CD8-positive, alpha-beta memory T cell (primary cell): ENCODE measurements around the gene DPY30. TPM values are rescaled to one million over a fixed set of nuclear protein-coding genes. Genes with fewer than 3 reads are reported as not detected.

Source experiments
- CTCF ChIA-PET: fragments of 350-600 bp; sonication (Branson Sonifier 250); formaldehyde crosslinking; loops from one replicate; lab custom pipeline; 2021; ENCODE audit warnings: antibody characterized with exemption; lab: Charles Lee
- POLR2A ChIA-PET: fragments of 350-600 bp; sonication (Branson Sonifier 250); formaldehyde crosslinking; loops from one replicate; lab custom pipeline; 2021; ENCODE audit warnings: antibody characterized with exemption; lab: Charles Lee
- DNase-seq, 5 donors: peaks; one replicate each; pipeline versions ENCODE4 v3.0.0 to v3.0.0-alpha.2; 2020 to 2022; ENCODE audit warnings: mixed read lengths in 1 of 5
- H3K27ac ChIP-seq: one replicate; pipeline ENCODE4 v1.7.0; 2013; ENCODE audit warnings: low read depth, mild to moderate bottlenecking, low read length, moderate library complexity
- H3K27me3 ChIP-seq: 2 replicates; pipeline ENCODE4 v1.7.0; 2013; ENCODE audit warnings: low read length, mild to moderate bottlenecking; ENCODE audit not compliant: insufficient read depth, poor library complexity, severe bottlenecking
- H3K36me3 ChIP-seq: 2 replicates; pipeline ENCODE4 v1.7.0; 2013; ENCODE audit warnings: mild to moderate bottlenecking, low read length, moderate library complexity; ENCODE audit not compliant: insufficient read depth
- H3K4me1 ChIP-seq: 2 replicates; pipeline ENCODE4 v1.7.0; 2013; ENCODE audit warnings: mild to moderate bottlenecking, low read length, moderate library complexity; ENCODE audit not compliant: insufficient read depth
- H3K4me3 ChIP-seq: 2 replicates; pipeline ENCODE4 v1.7.0; 2013; ENCODE audit warnings: mild to moderate bottlenecking, low read length
- H3K9me3 ChIP-seq: 2 replicates; pipeline ENCODE4 v1.7.0; 2013; ENCODE audit warnings: mild to moderate bottlenecking, low read length
- H3K27ac Mint-ChIP-seq, 8 donors: one replicate each; pipeline ENCODE4 v1.8.0; 2020 to 2021; ENCODE audit warnings: mixed read lengths in 8 of 8, mild to moderate bottlenecking in 6 of 8, inconsistent platforms in 3 of 8, moderate library complexity in 3 of 8
- H3K27me3 Mint-ChIP-seq, 2 donors: one replicate each; pipeline ENCODE4 v1.8.0; 2020 to 2021; ENCODE audit warnings: mixed read lengths in 2 of 2, mild to moderate bottlenecking in 1 of 2, moderate library complexity in 1 of 2
- H3K36me3 Mint-ChIP-seq, 3 donors: one replicate each; pipeline ENCODE4 v1.8.0; 2020 to 2021; ENCODE audit warnings: mixed read lengths in 3 of 3, inconsistent platforms in 1 of 3, mild to moderate bottlenecking in 1 of 3
- H3K4me1 Mint-ChIP-seq, 3 donors: one replicate each; pipeline ENCODE4 v1.8.0; 2020 to 2021; ENCODE audit warnings: mixed read lengths in 3 of 3, inconsistent platforms in 1 of 3, mild to moderate bottlenecking in 1 of 3
- H3K4me3 Mint-ChIP-seq, 7 donors: one replicate each; pipeline ENCODE4 v1.8.0; 2020 to 2021; ENCODE audit warnings: mixed read lengths in 7 of 7, mild to moderate bottlenecking in 6 of 7, moderate library complexity in 4 of 7, inconsistent platforms in 2 of 7
- H3K9me3 Mint-ChIP-seq, 5 donors: one replicate each; pipeline ENCODE4 v1.8.0; 2020 to 2022; ENCODE audit warnings: mixed read lengths in 5 of 5, mild to moderate bottlenecking in 3 of 5, moderate library complexity in 2 of 5, inconsistent platforms in 1 of 5
- polyA plus RNA-seq: library from polyadenylated mRNA; unstranded; fragments of 300-500 nt; fragmentation: Illumina TruSeq; gene quantifications from one replicate; pipeline ENCODE4 v1.2.3, GENCODE V29; 2021
- total RNA-seq, 2 experiments: library from RNA; stranded (reverse); gene quantifications; one replicate each; pipeline ENCODE4 v1.2.3, GENCODE V29; 2021

The DPY30 gene
- total and polyA plus RNA-seq, 3 experiments from 2014 or later: 78.2 to 155 (median 82.7) TPM

- Histone ChIP-seq H3K4me3 (no peak overlapping the region), H3K27me3 (no peaks in the 10 kb centered on the region), H3K36me3 (no peaks in the 10 kb centered on the region), H3K9me3 (no peaks in the 10 kb centered on the region), H3K4me1 (peaks cover 33% of the 10 kb centered on the region), H3K27ac (no peak overlapping the region)
- Mint-ChIP-seq H3K36me3 (peaks cover 0 to 7% (median 3%) of the 10 kb centered on the region in 3 donors), H3K27me3 (no peaks in the 10 kb centered on the region), H3K4me1 (peaks cover 43 to 69% (median 62%) of the 10 kb centered on the region in 3 donors), H3K9me3 (no peaks in the 10 kb centered on the region), H3K27ac (peak overlapping the region in 4 of 8 donors; percentile 4 to 46 (median 24)), H3K4me3 (peak overlapping the region in 1 of 7 donors; percentile 18)
- POLR2A ChIA-PET: no interaction called here
- no peak for DNase-seq
- CTCF ChIA-PET: no interaction called here
Observed at GRCh38 chr2:31998731-31999383, 40.7 kb downstream of the DPY30 start.

- ChIA-PET POLR2A (no interaction called here), CTCF (interaction anchor here (1.4 kb wide), 1 partner anchor 12 kb away, joined by 3 read pairs; no protein-coding TSS in a partner anchor)
- no peak for DNase-seq
- H3K9me3 Mint-ChIP-seq: no peaks in the 10 kb centered on the region
- H3K27ac Mint-ChIP-seq: peak overlapping the region in 7 of 8 donors; percentile 5 to 53 (median 14)
- no peaks in the 10 kb centered on the region for H3K27me3 Mint-ChIP-seq
- peaks cover 39% of the 10 kb centered on the region for H3K4me1 ChIP-seq
- H3K27me3 ChIP-seq: no peaks in the 10 kb centered on the region
- H3K4me3 ChIP-seq: no peak overlapping the region
- no peak overlapping the region for H3K27ac ChIP-seq
- H3K4me3 Mint-ChIP-seq: peak overlapping the region in 2 of 7 donors; percentile 1 to 18
- no peaks in the 10 kb centered on the region for H3K9me3 ChIP-seq
- H3K36me3 Mint-ChIP-seq: peaks cover 0 to 9% (median 3%) of the 10 kb centered on the region in 3 donors
- peaks cover 45 to 69% (median 61%) of the 10 kb centered on the region in 3 donors for H3K4me1 Mint-ChIP-seq
- no peaks in the 10 kb centered on the region for H3K36me3 ChIP-seq
Observed at GRCh38 chr2:31997653-31998052, 42.0 kb downstream of the DPY30 start.

- H3K4me1 ChIP-seq: peaks cover 39% of the 10 kb centered on the region
- peaks cover 0 to 10% (median 3%) of the 10 kb centered on the region in 3 donors for H3K36me3 Mint-ChIP-seq
- H3K9me3 ChIP-seq: no peaks in the 10 kb centered on the region
- no peaks in the 10 kb centered on the region for H3K9me3 Mint-ChIP-seq
- H3K4me3 Mint-ChIP-seq: no peak overlapping the region
- no peaks in the 10 kb centered on the region for H3K27me3 Mint-ChIP-seq
- ChIA-PET CTCF (interaction anchor here (1.4 kb wide), 1 partner anchor 11 kb away, joined by 3 read pairs; no protein-coding TSS in a partner anchor), POLR2A (no interaction called here)
- H3K27me3 ChIP-seq: no peaks in the 10 kb centered on the region
- peaks cover 50 to 71% (median 68%) of the 10 kb centered on the region in 3 donors for H3K4me1 Mint-ChIP-seq
- no peak for DNase-seq
- no peak overlapping the region for H3K4me3 ChIP-seq
- peak overlapping the region in 5 of 8 donors; percentile 2 to 42 (median 19) for H3K27ac Mint-ChIP-seq
- H3K27ac ChIP-seq: no peak overlapping the region
- no peaks in the 10 kb centered on the region for H3K36me3 ChIP-seq
Observed at GRCh38 chr2:31996571-31997150, 42.9 kb downstream of the DPY30 start.

GRCh38 chr2:31992934-31993333 is 46.7 kb downstream of the DPY30 start:
- peak overlapping the region in 2 of 8 donors; percentile 27 to 46 for H3K27ac Mint-ChIP-seq
- DNase-seq: no peak
- Histone ChIP-seq H3K27me3 (no peaks in the 10 kb centered on the region), H3K4me1 (peaks cover 28% of the 10 kb centered on the region), H3K4me3 (no peak overlapping the region), H3K36me3 (no peaks in the 10 kb centered on the region), H3K9me3 (no peaks in the 10 kb centered on the region), H3K27ac (no peak overlapping the region)
- H3K27me3 Mint-ChIP-seq: no peaks in the 10 kb centered on the region
- H3K9me3 Mint-ChIP-seq: no peaks in the 10 kb centered on the region
- ChIA-PET CTCF (no interaction called here), POLR2A (no interaction called here)
- peaks cover 0 to 10% (median 3%) of the 10 kb centered on the region in 3 donors for H3K36me3 Mint-ChIP-seq
- no peak overlapping the region for H3K4me3 Mint-ChIP-seq
- H3K4me1 Mint-ChIP-seq: peaks cover 45 to 71% (median 70%) of the 10 kb centered on the region in 3 donors

- POLR2A ChIA-PET: no interaction called here
- H3K27ac ChIP-seq: no peak overlapping the region
- Mint-ChIP-seq H3K4me1 (peaks cover 40 to 71% (median 69%) of the 10 kb centered on the region in 3 donors), H3K27me3 (no peaks in the 10 kb centered on the region), H3K9me3 (no peaks in the 10 kb centered on the region), H3K36me3 (peaks cover 0 to 10% (median 3%) of the 10 kb centered on the region in 3 donors), H3K27ac (peak overlapping the region in 1 of 8 donors; percentile 90), H3K4me3 (no peak overlapping the region)
- CTCF ChIA-PET: no interaction called here
- H3K36me3 ChIP-seq: no peaks in the 10 kb centered on the region
- peaks cover 20% of the 10 kb centered on the region for H3K4me1 ChIP-seq
- H3K27me3 ChIP-seq: no peaks in the 10 kb centered on the region
- no peak for DNase-seq
- H3K4me3 ChIP-seq: no peak overlapping the region
- H3K9me3 ChIP-seq: no peaks in the 10 kb centered on the region
Observed at GRCh38 chr2:31992025-31992579, 47.5 kb downstream of the DPY30 start.

DNA sequence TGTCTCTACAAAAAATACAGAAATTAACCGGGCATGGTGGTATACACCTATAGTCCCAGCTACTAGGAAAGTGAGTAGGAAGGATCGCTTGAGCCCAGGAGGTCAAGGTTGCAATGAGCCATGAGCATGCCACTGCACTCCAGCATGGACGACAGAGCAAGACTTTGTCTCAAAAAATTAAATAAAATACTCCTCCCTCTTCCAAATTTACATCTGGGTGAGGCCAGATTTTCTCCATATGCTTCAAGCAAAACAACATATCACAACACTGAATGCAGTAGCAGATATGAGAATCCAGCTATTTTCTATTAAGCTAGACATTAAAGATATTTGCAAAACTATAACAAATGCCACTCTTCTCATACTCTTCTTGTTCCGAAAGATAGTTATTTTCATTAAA is 49.7 kb downstream of the DPY30 start:
- ChIA-PET CTCF (no interaction called here), POLR2A (no interaction called here)
- H3K36me3 ChIP-seq: no peaks in the 10 kb centered on the region
- peaks cover 31 to 60% (median 57%) of the 10 kb centered on the region in 3 donors for H3K4me1 Mint-ChIP-seq
- no peaks in the 10 kb centered on the region for H3K27me3 Mint-ChIP-seq
- no peaks in the 10 kb centered on the region for H3K27me3 ChIP-seq
- peaks cover 0 to 7% (median 0%) of the 10 kb centered on the region in 3 donors for H3K36me3 Mint-ChIP-seq
- H3K4me1 ChIP-seq: peaks cover 6% of the 10 kb centered on the region
- H3K9me3 Mint-ChIP-seq: no peaks in the 10 kb centered on the region
- DNase-seq: no peak
- no peak overlapping the region for H3K27ac Mint-ChIP-seq
- H3K4me3 Mint-ChIP-seq: no peak overlapping the region
- no peak overlapping the region for H3K27ac ChIP-seq
- no peak overlapping the region for H3K4me3 ChIP-seq
- no peaks in the 10 kb centered on the region for H3K9me3 ChIP-seq

- no peak overlapping the region for H3K27ac ChIP-seq
- H3K4me1 Mint-ChIP-seq: peaks cover 22 to 58% (median 54%) of the 10 kb centered on the region in 3 donors
- H3K4me3 Mint-ChIP-seq: no peak overlapping the region
- H3K36me3 Mint-ChIP-seq: peaks cover 0 to 14% (median 4%) of the 10 kb centered on the region in 3 donors
- H3K4me1 ChIP-seq: no peaks in the 10 kb centered on the region
- no peaks in the 10 kb centered on the region for H3K27me3 Mint-ChIP-seq
- H3K27me3 ChIP-seq: no peaks in the 10 kb centered on the region
- H3K9me3 Mint-ChIP-seq: no peaks in the 10 kb centered on the region
- no peaks in the 10 kb centered on the region for H3K9me3 ChIP-seq
- no peak overlapping the region for H3K4me3 ChIP-seq
- DNase-seq: no peak
- no peaks in the 10 kb centered on the region for H3K36me3 ChIP-seq
- ChIA-PET CTCF (no interaction called here), POLR2A (no interaction called here)
- H3K27ac Mint-ChIP-seq: peak overlapping the region in 3 of 8 donors; percentile 11 to 66 (median 52)
Observed at GRCh38 chr2:31987454-31988220, 52.0 kb downstream of the DPY30 start.
